ENCODE measurements around the gene MTTP. TPM values are rescaled to one million over a fixed set of nuclear protein-coding genes. Genes with fewer than 3 reads are reported as not detected.
A peak's percentile ranks its signal among the peaks of the same experiment; 100 is the strongest.

The MTTP gene
- total and polyA plus RNA-seq, 3 experiments from 2014 or later, result not detected

DNA sequence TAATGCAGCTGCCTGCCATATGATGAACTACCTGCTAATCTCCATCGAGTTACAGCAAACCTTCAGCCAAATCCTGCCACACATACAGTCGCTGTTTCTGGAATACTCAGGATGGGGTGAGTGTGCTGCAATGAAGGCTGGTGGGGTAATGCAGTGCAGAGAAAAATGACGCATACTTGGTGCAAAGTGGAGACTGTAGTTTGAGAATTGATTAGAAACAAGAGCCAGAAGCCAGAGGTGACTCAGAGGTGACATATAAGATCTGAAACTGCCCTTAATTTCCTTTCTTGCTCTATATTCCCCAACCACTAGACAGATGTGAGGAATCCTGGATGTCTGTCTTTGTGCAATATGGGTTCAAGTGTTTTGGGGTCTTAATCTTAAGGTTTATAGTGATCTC, 61.0 kb downstream of the MTTP start:
- H3K9me3 ChIP-seq (ENCODE audit: low read length), result no peaks in the 10 kb centered on the region
- no peaks in the 10 kb centered on the region for H3K27me3 ChIP-seq (ENCODE audit: insufficient read depth, low read length, poor library complexity, severe bottlenecking)
- H3K27ac ChIP-seq (ENCODE audit: low read depth, low read length), result no peak overlapping the region
- CTCF ChIA-PET, result no interaction called here
- H3K4me3 ChIP-seq (ENCODE audit: low read length), result no peak overlapping the region
- no peak overlapping the region for H3K4me3 Mint-ChIP-seq
- no peaks in the 10 kb centered on the region for H3K4me1 Mint-ChIP-seq
- POLR2A ChIA-PET, result no interaction called here
- H3K27me3 Mint-ChIP-seq, result peaks cover 7 to 40% of the 10 kb centered on the region in 2 donors
- H3K9me3 Mint-ChIP-seq, result no peaks in the 10 kb centered on the region
- no peak for DNase-seq
- no peaks in the 10 kb centered on the region for H3K4me1 ChIP-seq (ENCODE audit: insufficient read depth, low read length)
- H3K36me3 Mint-ChIP-seq, result peaks cover 0 to 2% (median 0%) of the 10 kb centered on the region in 3 donors
- no peaks in the 10 kb centered on the region for H3K36me3 ChIP-seq (ENCODE audit: insufficient read depth, low read length)
- H3K27ac Mint-ChIP-seq, result no peak overlapping the region

DNA sequence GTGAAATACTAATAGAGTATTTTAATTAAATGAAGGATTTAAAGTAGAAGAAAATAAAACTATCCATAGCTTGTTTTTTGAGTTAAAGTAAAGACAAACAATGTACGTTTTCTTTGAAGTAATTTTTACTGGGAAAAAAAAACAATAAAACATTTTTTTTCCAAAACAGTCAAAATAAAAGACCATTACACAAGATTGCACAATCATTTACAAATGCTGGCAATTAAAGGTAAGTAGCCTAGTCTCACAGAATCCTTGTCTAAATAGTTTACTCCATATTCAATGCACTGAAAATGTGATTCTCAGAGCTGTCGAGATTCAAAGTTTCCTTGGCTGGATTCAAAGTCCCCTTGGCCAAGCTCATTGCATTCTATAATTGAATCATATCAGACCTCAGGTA, 61.8 kb downstream of the MTTP start:
- Mint-ChIP-seq H3K27me3 (peaks cover 6 to 43% of the 10 kb centered on the region in 2 donors), H3K36me3 (peaks cover 0 to 2% (median 0%) of the 10 kb centered on the region in 3 donors), H3K4me1 (no peaks in the 10 kb centered on the region), H3K27ac (no peak overlapping the region), H3K4me3 (no peak overlapping the region), H3K9me3 (no peaks in the 10 kb centered on the region)
- Histone ChIP-seq H3K4me1 (ENCODE audit: insufficient read depth, low read length) (no peaks in the 10 kb centered on the region), H3K9me3 (ENCODE audit: low read length) (no peaks in the 10 kb centered on the region), H3K36me3 (ENCODE audit: insufficient read depth, low read length) (no peaks in the 10 kb centered on the region), H3K27ac (ENCODE audit: low read depth, low read length) (no peak overlapping the region), H3K4me3 (ENCODE audit: low read length) (no peak overlapping the region), H3K27me3 (ENCODE audit: insufficient read depth, low read length, poor library complexity, severe bottlenecking) (no peaks in the 10 kb centered on the region)
- ChIA-PET CTCF (no interaction called here), POLR2A (no interaction called here)
- DNase-seq, result no peak

DNA sequence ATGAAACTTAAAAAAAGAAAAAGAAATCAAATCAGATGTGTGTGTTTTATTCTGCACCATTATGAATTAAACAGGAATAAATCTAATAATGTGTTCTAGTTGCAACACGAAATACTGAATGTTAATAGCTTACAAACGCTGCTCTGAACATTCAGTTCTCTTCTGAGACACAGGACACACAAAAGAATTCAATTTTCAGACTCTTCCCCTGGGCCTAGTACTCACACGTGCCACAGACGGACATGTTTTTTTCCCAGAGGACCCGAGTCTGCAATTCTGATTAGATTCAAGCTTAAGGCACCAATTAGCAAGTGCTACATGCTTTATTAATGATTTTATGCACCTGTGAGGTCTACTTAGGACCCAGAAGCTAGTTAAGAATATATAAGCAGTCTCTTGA, 62.5 kb downstream of the MTTP start:
- DNase-seq, result no peak
- Mint-ChIP-seq H3K27ac (no peak overlapping the region), H3K4me1 (no peaks in the 10 kb centered on the region), H3K36me3 (peaks cover 0 to 2% (median 0%) of the 10 kb centered on the region in 3 donors), H3K27me3 (peaks cover 5 to 43% of the 10 kb centered on the region in 2 donors), H3K4me3 (no peak overlapping the region), H3K9me3 (no peaks in the 10 kb centered on the region)
- H3K4me1 ChIP-seq (ENCODE audit: insufficient read depth, low read length), result no peaks in the 10 kb centered on the region
- no peaks in the 10 kb centered on the region for H3K27me3 ChIP-seq (ENCODE audit: insufficient read depth, low read length, poor library complexity, severe bottlenecking)
- no peaks in the 10 kb centered on the region for H3K9me3 ChIP-seq (ENCODE audit: low read length)
- H3K36me3 ChIP-seq (ENCODE audit: insufficient read depth, low read length), result no peaks in the 10 kb centered on the region
- ChIA-PET POLR2A (no interaction called here), CTCF (no interaction called here)
- H3K27ac ChIP-seq (ENCODE audit: low read depth, low read length), result no peak overlapping the region
- no peak overlapping the region for H3K4me3 ChIP-seq (ENCODE audit: low read length)

GRCh38 chr4:99640676-99641075, 66.1 kb downstream of the MTTP start:
- no peaks in the 10 kb centered on the region for H3K36me3 ChIP-seq (ENCODE audit: insufficient read depth, low read length)
- no peaks in the 10 kb centered on the region for H3K4me1 Mint-ChIP-seq
- CTCF ChIA-PET, result no interaction called here

DNA sequence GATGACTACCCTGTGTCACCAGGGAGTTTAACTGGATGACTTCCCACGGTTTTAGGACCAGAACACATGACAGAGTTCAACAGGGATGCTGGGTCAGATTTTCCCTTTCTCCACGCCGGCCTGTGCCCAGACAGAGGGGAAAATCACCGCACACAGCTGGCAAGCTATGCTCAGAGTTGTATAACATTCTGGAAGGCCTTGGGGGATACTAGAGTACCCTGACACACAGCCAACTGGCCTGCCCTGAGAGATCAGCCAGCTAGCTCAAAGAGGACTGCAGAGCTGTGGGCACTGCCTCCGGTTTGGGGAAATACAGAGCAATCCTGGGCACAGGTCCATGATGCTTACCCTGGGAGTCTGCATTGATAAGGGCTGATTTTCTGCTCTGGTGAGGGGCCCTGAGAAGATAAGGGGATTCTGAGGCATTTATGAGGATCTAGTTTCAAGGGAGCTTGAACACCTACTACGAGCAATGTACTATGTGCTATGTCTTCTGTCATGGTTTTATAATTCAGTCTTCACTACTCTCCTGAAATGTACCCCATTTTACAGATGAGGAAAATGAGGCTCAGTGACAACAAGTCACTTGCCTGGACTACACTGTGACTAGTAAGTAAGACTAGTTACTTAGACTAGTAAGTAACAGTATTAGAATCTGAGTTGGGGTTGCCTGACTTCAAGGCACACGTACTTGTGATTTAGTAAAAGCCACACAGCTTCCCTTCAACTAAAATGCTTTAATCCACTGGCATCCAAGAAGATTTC, 68.3 kb downstream of the MTTP start:
- Histone ChIP-seq H3K4me3 (ENCODE audit: low read length) (no peak overlapping the region), H3K27me3 (ENCODE audit: insufficient read depth, low read length, poor library complexity, severe bottlenecking) (no peaks in the 10 kb centered on the region), H3K4me1 (ENCODE audit: insufficient read depth, low read length) (no peaks in the 10 kb centered on the region), H3K36me3 (ENCODE audit: insufficient read depth, low read length) (no peaks in the 10 kb centered on the region), H3K27ac (ENCODE audit: low read depth, low read length) (no peak overlapping the region), H3K9me3 (ENCODE audit: low read length) (no peaks in the 10 kb centered on the region)
- H3K4me1 Mint-ChIP-seq, result no peaks in the 10 kb centered on the region
- no peaks in the 10 kb centered on the region for H3K9me3 Mint-ChIP-seq
- CTCF ChIA-PET, result no interaction called here
- no peak overlapping the region for H3K4me3 Mint-ChIP-seq
- H3K27me3 Mint-ChIP-seq, result peaks cover 8 to 24% of the 10 kb centered on the region in 2 donors
- no peak overlapping the region for H3K27ac Mint-ChIP-seq
- POLR2A ChIA-PET, result no interaction called here
- no peaks in the 10 kb centered on the region for H3K36me3 Mint-ChIP-seq
- DNase-seq, result no peak

More at GRCh38 chr4:99640676-99641075, 66.1 kb downstream of the MTTP start:
- no peak overlapping the region for H3K27ac Mint-ChIP-seq
- H3K27me3 Mint-ChIP-seq, result peaks cover 8 to 34% of the 10 kb centered on the region in 2 donors
- H3K4me1 ChIP-seq (ENCODE audit: insufficient read depth, low read length), result no peaks in the 10 kb centered on the region
- no peaks in the 10 kb centered on the region for H3K9me3 ChIP-seq (ENCODE audit: low read length)
- no peak overlapping the region for H3K4me3 ChIP-seq (ENCODE audit: low read length)
- POLR2A ChIA-PET, result no interaction called here
- H3K27me3 ChIP-seq (ENCODE audit: insufficient read depth, low read length, poor library complexity, severe bottlenecking), result no peaks in the 10 kb centered on the region
- H3K27ac ChIP-seq (ENCODE audit: low read depth, low read length), result no peak overlapping the region
- no peaks in the 10 kb centered on the region for H3K36me3 Mint-ChIP-seq
- no peak overlapping the region for H3K4me3 Mint-ChIP-seq
- H3K9me3 Mint-ChIP-seq, result no peaks in the 10 kb centered on the region
- no peak for DNase-seq

GRCh38 chr4:99644453-99644852, 69.8 kb downstream of the MTTP start:
- no peaks in the 10 kb centered on the region for H3K36me3 Mint-ChIP-seq
- Histone ChIP-seq H3K4me1 (ENCODE audit: insufficient read depth, low read length) (no peaks in the 10 kb centered on the region), H3K4me3 (ENCODE audit: low read length) (no peak overlapping the region), H3K9me3 (ENCODE audit: low read length) (no peaks in the 10 kb centered on the region), H3K27ac (ENCODE audit: low read depth, low read length) (no peak overlapping the region), H3K36me3 (ENCODE audit: insufficient read depth, low read length) (no peaks in the 10 kb centered on the region), H3K27me3 (ENCODE audit: insufficient read depth, low read length, poor library complexity, severe bottlenecking) (no peaks in the 10 kb centered on the region)
- no peak overlapping the region for H3K4me3 Mint-ChIP-seq
- CTCF ChIA-PET, result no interaction called here
- no peaks in the 10 kb centered on the region for H3K4me1 Mint-ChIP-seq
- DNase-seq, result no peak
- no peak overlapping the region for H3K27ac Mint-ChIP-seq
- peaks cover 8 to 17% of the 10 kb centered on the region in 2 donors for H3K27me3 Mint-ChIP-seq
- no peaks in the 10 kb centered on the region for H3K9me3 Mint-ChIP-seq
- POLR2A ChIA-PET, result no interaction called here

DNA sequence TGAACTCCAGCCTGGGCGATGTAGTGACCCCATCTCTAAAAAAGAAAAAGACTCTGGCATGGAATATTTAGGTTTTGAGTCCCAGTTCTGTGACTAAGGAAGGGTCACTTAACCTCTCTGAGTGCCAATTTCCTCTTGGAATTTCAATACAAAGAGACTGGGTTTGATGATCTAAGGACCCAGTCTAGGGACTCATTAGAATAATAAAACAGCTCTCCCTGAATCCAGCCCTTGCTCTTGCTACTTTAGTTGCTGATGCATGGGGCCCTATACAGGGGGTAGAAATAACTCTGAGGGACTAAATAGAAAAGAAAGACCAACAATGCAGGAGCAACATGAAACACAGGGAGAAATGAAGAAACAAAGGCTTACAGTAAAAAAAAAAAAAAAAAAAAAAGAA, 70.4 kb downstream of the MTTP start:
- CTCF ChIA-PET, result no interaction called here
- Histone ChIP-seq H3K9me3 (ENCODE audit: low read length) (no peaks in the 10 kb centered on the region), H3K27me3 (ENCODE audit: insufficient read depth, low read length, poor library complexity, severe bottlenecking) (no peaks in the 10 kb centered on the region), H3K4me1 (ENCODE audit: insufficient read depth, low read length) (no peaks in the 10 kb centered on the region), H3K27ac (ENCODE audit: low read depth, low read length) (no peak overlapping the region), H3K4me3 (ENCODE audit: low read length) (no peak overlapping the region), H3K36me3 (ENCODE audit: insufficient read depth, low read length) (no peaks in the 10 kb centered on the region)
- no peaks in the 10 kb centered on the region for H3K4me1 Mint-ChIP-seq
- POLR2A ChIA-PET, result no interaction called here
- no peaks in the 10 kb centered on the region for H3K36me3 Mint-ChIP-seq
- no peaks in the 10 kb centered on the region for H3K9me3 Mint-ChIP-seq
- no peak overlapping the region for H3K27ac Mint-ChIP-seq
- H3K27me3 Mint-ChIP-seq, result peaks cover 7 to 15% of the 10 kb centered on the region in 2 donors
- no peak overlapping the region for H3K4me3 Mint-ChIP-seq
- DNase-seq, result no peak

- CTCF ChIA-PET, result no interaction called here
- peak overlapping the region in 1 of 8 donors; percentile 20 for H3K27ac Mint-ChIP-seq
Measured at GRCh38 chr4:99645638-99646037, 71.0 kb downstream of the MTTP start.

More at GRCh38 chr4:99645638-99646037, 71.0 kb downstream of the MTTP start:
- H3K9me3 ChIP-seq (ENCODE audit: low read length), result no peaks in the 10 kb centered on the region
- no peaks in the 10 kb centered on the region for H3K27me3 ChIP-seq (ENCODE audit: insufficient read depth, low read length, poor library complexity, severe bottlenecking)
- Mint-ChIP-seq H3K36me3 (no peaks in the 10 kb centered on the region), H3K4me3 (no peak overlapping the region), H3K4me1 (no peaks in the 10 kb centered on the region), H3K27me3 (peaks cover 5 to 9% of the 10 kb centered on the region in 2 donors), H3K9me3 (no peaks in the 10 kb centered on the region)
- no peak overlapping the region for H3K27ac ChIP-seq (ENCODE audit: low read depth, low read length)
- H3K36me3 ChIP-seq (ENCODE audit: insufficient read depth, low read length), result no peaks in the 10 kb centered on the region
- H3K4me1 ChIP-seq (ENCODE audit: insufficient read depth, low read length), result no peaks in the 10 kb centered on the region
- POLR2A ChIA-PET, result no interaction called here
- no peak for DNase-seq
- H3K4me3 ChIP-seq (ENCODE audit: low read length), result no peak overlapping the region
